GM12878 (cell line): ENCODE measurements around the gene MAST3. TPM values are rescaled to one million over a fixed set of nuclear protein-coding genes. Genes with fewer than 3 reads are reported as not detected.

Experiments
- BCL11A ChIP-seq: IDR thresholded peaks from 2 replicates; pipeline ENCODE4 v1.6.1; 2011; ENCODE audit warnings: low read depth, low read length
- CBX3 ChIP-seq: fragments of 200-600 bp; sonication (generic); IDR thresholded peaks from 2 replicates; pipeline ENCODE4 v1.6.1; 2016; ENCODE audit warnings: low read depth, borderline replicate concordance
- CHD2 ChIP-seq: IDR thresholded peaks from 2 replicates; pipeline ENCODE4 v1.6.1; 2011; ENCODE audit warnings: low read depth, low read length, improper control_type of control experiment, borderline replicate concordance
- CHD4 ChIP-seq: fragments of 200-600 bp; sonication (generic); IDR thresholded peaks from 2 replicates; pipeline ENCODE4 v1.6.1; 2016; ENCODE audit warnings: mild to moderate bottlenecking
- ESRRA ChIP-seq: IDR thresholded peaks from 2 replicates; pipeline ENCODE4 v1.6.1; 2012; ENCODE audit warnings: mild to moderate bottlenecking, low read length, improper control_type of control experiment
- GABPA ChIP-seq: IDR thresholded peaks from 2 replicates; pipeline ENCODE4 v1.6.1; 2014; ENCODE audit warnings: antibody characterized with exemption, low read depth, mild to moderate bottlenecking, inconsistent platforms
- IKZF1 ChIP-seq: fragments of 450-650 bp; conservative IDR thresholded peaks from 2 replicates; pipeline ENCODE4 v1.6.1; 2017; ENCODE audit warnings: antibody characterized with exemption, mild to moderate bottlenecking
- IRF3 ChIP-seq: fragments of 450-650 bp; IDR thresholded peaks from 2 replicates; pipeline ENCODE4 v1.6.1; 2014; ENCODE audit warnings: mild to moderate bottlenecking
- JUNB ChIP-seq: IDR thresholded peaks from 2 replicates; pipeline ENCODE4 v1.6.1; 2016; ENCODE audit warnings: antibody characterized with exemption, mild to moderate bottlenecking
- KLF5 ChIP-seq: fragments of 450-650 bp; IDR thresholded peaks from 2 replicates; pipeline ENCODE4 v1.6.1; 2014; ENCODE audit warnings: mild to moderate bottlenecking; ENCODE audit not compliant: partially characterized antibody
- MTA2 ChIP-seq: fragments of 450-650 bp; IDR thresholded peaks from 2 replicates; pipeline ENCODE4 v1.6.1; 2016; ENCODE audit warnings: low read depth, mild to moderate bottlenecking, moderate library complexity
- MYB ChIP-seq: fragments of 150-350 bp; IDR thresholded peaks from 2 replicates; pipeline ENCODE4 v1.6.1; 2014; ENCODE audit warnings: mild to moderate bottlenecking, low read depth, low read length, borderline replicate concordance
- NBN ChIP-seq: fragments of 450-650 bp; IDR thresholded peaks from 2 replicates; pipeline ENCODE4 v1.6.1; 2016
- NFIC ChIP-seq: IDR thresholded peaks from 2 replicates; pipeline ENCODE4 v1.6.1; 2012; ENCODE audit warnings: low read depth, mild to moderate bottlenecking, inconsistent platforms, low read length, moderate library complexity
- NFYB ChIP-seq: IDR thresholded peaks from 2 replicates; pipeline ENCODE4 v1.6.1; 2011; ENCODE audit warnings: low read depth, mild to moderate bottlenecking, low read length, improper control_type of control experiment, moderate library complexity; ENCODE audit not compliant: insufficient read depth
- NKRF ChIP-seq: fragments of 450-650 bp; conservative IDR thresholded peaks from 2 replicates; pipeline ENCODE4 v1.6.1; 2017; ENCODE audit warnings: mild to moderate bottlenecking, moderate library complexity
- PBX3 ChIP-seq: IDR thresholded peaks from 2 replicates; pipeline ENCODE4 v1.6.1; 2011; ENCODE audit warnings: mild to moderate bottlenecking, low read depth, low read length, moderate library complexity; ENCODE audit not compliant: insufficient replicate concordance
- RCOR1 ChIP-seq: conservative IDR thresholded peaks from 2 replicates; pipeline ENCODE4 v1.6.1; 2012; ENCODE audit warnings: low read depth, low read length, improper control_type of control experiment
- RELB ChIP-seq: fragments of 450-650 bp; IDR thresholded peaks from 2 replicates; pipeline ENCODE4 v1.6.1; 2017; ENCODE audit warnings: low read depth, mild to moderate bottlenecking, moderate library complexity
- RFX5 ChIP-seq: IDR thresholded peaks from 2 replicates; pipeline ENCODE4 v1.6.1; 2011; ENCODE audit warnings: low read depth, low read length, improper control_type of control experiment
- RUNX3 ChIP-seq: IDR thresholded peaks from 2 replicates; pipeline ENCODE4 v1.6.1; 2012; ENCODE audit warnings: low read length, inconsistent platforms
- SMC3 ChIP-seq: IDR thresholded peaks from 2 replicates; pipeline ENCODE4 v1.6.1; 2011; ENCODE audit warnings: low read length, improper control_type of control experiment, borderline replicate concordance
- YY1 ChIP-seq: IDR thresholded peaks from 2 replicates; pipeline ENCODE4 v1.6.1; 2011; ENCODE audit warnings: low read depth, mild to moderate bottlenecking, low read length
- ZBED1 ChIP-seq: IDR thresholded peaks from 2 replicates; pipeline ENCODE4 v1.6.1; 2016; ENCODE audit warnings: borderline replicate concordance
- polyA plus RNA-seq, 11 experiments: library from polyadenylated mRNA; depleted of rRNA in 4 of 11; unstranded in 6 of 11; stranded (reverse) in 5 of 11; fragments of >200 nt; fragmentation: Nextera tagmentation in 4 of 11; fragmentation: Illumina TruSeq in 1 of 11; extraction: Ambion mirVana in 4 of 11; extraction: Trizol in 1 of 11; gene quantifications; 1 replicate in 1 of 11; 2 replicates in 10 of 11; pipeline versions ENCODE4 v1.2.1 to v1.2.3, GENCODE V29; 2011 to 2016; ENCODE audit warnings: inconsistent platforms in 2 of 11, missing spikeins in 2 of 11, low read depth in 1 of 11
- total RNA-seq, 4 experiments: library from RNA; depleted of rRNA in 3 of 4; stranded (reverse); fragments of >200 nt in 3 of 4; fragmentation: Illumina TruSeq in 1 of 4; extraction: Trizol in 1 of 4; gene quantifications; 2 replicates each; pipeline versions ENCODE4 v1.2.1 to v1.2.3, GENCODE V29; 2013 to 2021

Gene MAST3
- total and polyA plus RNA-seq, 10 of the 15 experiments (the other 5 are each of a cell fraction or from before 2014, with no cell fraction given), result 3.0 to 22.2 (median 7.5) TPM

- TF ChIP-seq GABPA (no peak), CHD2 (0 out of 2 replicates have a peak, but pooled peaks have one; percentile 14), ESRRA (0 out of 2 replicates have a peak, but pooled peaks have one; percentile 14), CBX3 (no peak), RUNX3 (peak; percentile 60; the same call in 1 of the 2 replicates), RFX5 (0 out of 2 replicates have a peak, but pooled peaks have one; percentile 28), BCL11A (peak; percentile 63), IRF3 (no peak), MTA2 (peak; percentile 59; the same call in 1 of the 2 replicates), NKRF (0 out of 2 replicates have a peak, but pooled peaks have one; percentile 19), PBX3 (no peak), SMC3 (0 out of 2 replicates have a peak, but pooled peaks have one; percentile 19), YY1 (peak; percentile 53; the same call in 1 of the 2 replicates), RELB (peak; percentile 39; the same call in 1 of the 2 replicates), ZBED1 (0 out of 2 replicates have a peak, but pooled peaks have one; percentile 11), IKZF1 (peak; percentile 72), NFIC (peak; percentile 12; the same call in 1 of the 2 replicates), NBN (peak; percentile 80), NFYB (0 out of 2 replicates have a peak, but pooled peaks have one; percentile 17), JUNB (peak; percentile 37), RCOR1 (0 out of 2 replicates have a peak, but pooled peaks have one; percentile 60), MYB (0 out of 2 replicates have a peak, but pooled peaks have one; percentile 10), CHD4 (no peak), KLF5 (no peak)
Measured at GRCh38 chr19:18098891-18099622, 1.5 kb downstream of the MAST3 start (continued).
